GM18861 (cell line): Measurements from ENCODE around the gene SPRED2.

Experiments used
- ATAC-seq: cut with Tn5 transposase; IDR thresholded peaks from one replicate; pipeline ENCODE4 v1.9.1; 2021; ENCODE audit not compliant: unreplicated experiment

SPRED2 gene

GRCh38 chr2:65369980-65370379 is 62.4 kb downstream of the SPRED2 start:
- no peak for ATAC-seq

GRCh38 chr2:65369574-65369973 is 62.8 kb downstream of the SPRED2 start:
- ATAC-seq = no peak

GRCh38 chr2:65368468-65368867 is 63.9 kb downstream of the SPRED2 start:
- no peak for ATAC-seq

GRCh38 chr2:65367524-65367923 is 64.9 kb downstream of the SPRED2 start:
- no peak for ATAC-seq

GRCh38 chr2:65366595-65367125 is 65.7 kb downstream of the SPRED2 start:
- peak; percentile 77 for ATAC-seq

- no peak for ATAC-seq
Observed at GRCh38 chr2:65364986-65365733, 67.2 kb downstream of the SPRED2 start.

GRCh38 chr2:65363879-65364666 is 68.3 kb downstream of the SPRED2 start:
- no peak for ATAC-seq

- no peak for ATAC-seq
Observed at GRCh38 chr2:65361623-65362022, 70.8 kb downstream of the SPRED2 start.

GRCh38 chr2:65360441-65360840 is 72.0 kb downstream of the SPRED2 start:
- ATAC-seq = no peak

- ATAC-seq = no peak
Observed at GRCh38 chr2:65358678-65359400, 73.6 kb downstream of the SPRED2 start.

- peak; percentile 89 for ATAC-seq
Observed at GRCh38 chr2:65357959-65358294, 74.5 kb downstream of the SPRED2 start.

- peak; percentile 24 for ATAC-seq
Observed at GRCh38 chr2:65357095-65357958, 75.1 kb downstream of the SPRED2 start.

GRCh38 chr2:65355186-65355831 is 77.1 kb downstream of the SPRED2 start:
- no peak for ATAC-seq

GRCh38 chr2:65354773-65355172 is 77.6 kb downstream of the SPRED2 start:
- ATAC-seq = no peak

- ATAC-seq = no peak
Observed at GRCh38 chr2:65353927-65354326, 78.5 kb downstream of the SPRED2 start.

GRCh38 chr2:65353046-65353445 is 79.4 kb downstream of the SPRED2 start:
- no peak for ATAC-seq

- no peak for ATAC-seq
Observed at GRCh38 chr2:65351948-65352595, 80.3 kb downstream of the SPRED2 start.

- no peak for ATAC-seq
Observed at GRCh38 chr2:65351234-65351947, 81.0 kb downstream of the SPRED2 start.

- ATAC-seq = no peak
Observed at GRCh38 chr2:65350651-65351056, 81.7 kb downstream of the SPRED2 start.
